NCI-H2171 (cell line): ENCODE results near the gene STEAP4.

Source experiments
- DNase-seq: peaks from one replicate; lab custom pipeline; 2025; lab: John Stamatoyannopoulos, UW

STEAP4 gene

DNA sequence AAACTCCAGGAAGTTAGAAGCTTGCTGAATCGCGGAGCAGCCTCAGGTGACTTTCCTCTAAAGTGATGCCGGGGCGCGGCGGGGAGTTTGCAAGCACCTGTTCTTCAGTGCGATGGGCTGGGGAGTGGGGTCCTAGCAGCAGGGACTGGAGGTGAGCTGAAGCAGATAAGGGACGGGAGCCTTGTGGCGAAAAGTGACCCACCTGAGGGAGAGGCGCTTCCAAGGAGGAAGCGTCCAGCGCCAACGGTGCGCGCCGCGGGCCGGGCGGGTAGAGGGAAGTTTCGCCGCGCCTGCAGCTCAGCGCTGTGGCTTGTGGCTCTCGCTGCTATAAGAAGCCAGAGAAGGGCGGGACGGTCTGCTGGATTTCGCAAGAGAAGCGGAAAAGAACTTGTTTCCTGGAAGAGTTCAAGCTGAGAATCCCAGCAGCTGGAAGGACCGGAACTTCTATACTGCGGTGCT is at the start of gene STEAP4:
STEAP4 (minus strand) TSS at position 305 of the 459 bp plus-strand sequence. CDS start 22,625 bp downstream, outside the sequence.
- DNase-seq: no peak

DNA sequence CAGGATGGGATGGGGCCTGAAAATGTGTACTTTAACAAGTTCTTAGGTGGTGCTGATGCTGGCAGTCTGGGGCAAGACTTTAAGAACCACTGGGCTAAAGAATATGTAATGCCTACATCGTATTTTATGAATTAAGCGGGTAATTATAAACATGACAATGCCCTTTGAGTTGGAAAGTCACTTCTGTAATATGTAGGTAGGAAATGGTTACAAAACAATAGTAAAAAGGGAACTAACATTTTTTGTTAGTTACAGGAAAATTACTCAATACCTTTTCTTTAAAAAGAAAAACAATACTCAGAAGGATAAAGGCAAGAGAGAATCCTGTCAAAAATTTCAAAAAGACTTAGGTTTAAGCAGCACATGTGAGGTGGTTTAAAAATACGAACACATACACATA is 48.3 kb upstream of the STEAP4 start:
- no peak for DNase-seq

DNA sequence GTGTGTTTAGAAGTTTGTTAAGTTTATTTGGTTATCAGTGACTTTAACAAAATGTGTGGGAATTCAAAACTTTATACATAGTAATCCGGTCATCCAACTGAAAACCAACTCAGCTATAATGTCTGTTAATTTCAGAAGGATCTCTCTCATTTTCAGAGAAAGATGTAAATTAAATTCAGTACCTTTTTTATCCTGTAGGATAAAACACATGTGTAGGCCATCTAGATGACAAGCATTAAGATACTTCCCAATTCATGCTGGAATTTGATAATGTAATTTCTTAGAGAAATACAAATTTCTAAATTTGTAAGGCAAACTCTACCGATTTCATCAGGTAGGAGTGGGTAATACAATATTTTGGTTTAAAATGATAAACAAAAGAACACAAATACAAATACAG is 43.4 kb upstream of the STEAP4 start:
- no peak for DNase-seq

DNA sequence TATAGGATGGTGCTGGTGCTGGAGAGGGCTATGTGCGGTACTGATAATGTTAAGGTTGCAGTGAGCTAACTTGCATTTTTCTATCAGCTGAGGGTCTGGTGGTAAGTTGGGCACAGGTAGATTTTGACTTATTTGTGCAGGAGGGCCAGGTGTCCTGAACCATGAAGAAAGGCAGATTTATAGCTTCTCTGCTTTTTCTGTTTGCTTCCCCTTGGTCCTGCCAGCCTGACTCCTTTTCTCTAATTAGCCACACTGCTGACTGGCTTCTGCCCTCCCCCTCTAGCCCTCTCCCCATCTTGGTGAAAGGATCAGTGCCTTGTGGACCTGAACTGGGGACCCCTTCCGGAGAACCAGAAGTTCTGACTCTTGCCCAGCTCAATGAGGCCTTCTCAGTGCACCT is 40.8 kb upstream of the STEAP4 start:
- DNase-seq: no peak

DNA sequence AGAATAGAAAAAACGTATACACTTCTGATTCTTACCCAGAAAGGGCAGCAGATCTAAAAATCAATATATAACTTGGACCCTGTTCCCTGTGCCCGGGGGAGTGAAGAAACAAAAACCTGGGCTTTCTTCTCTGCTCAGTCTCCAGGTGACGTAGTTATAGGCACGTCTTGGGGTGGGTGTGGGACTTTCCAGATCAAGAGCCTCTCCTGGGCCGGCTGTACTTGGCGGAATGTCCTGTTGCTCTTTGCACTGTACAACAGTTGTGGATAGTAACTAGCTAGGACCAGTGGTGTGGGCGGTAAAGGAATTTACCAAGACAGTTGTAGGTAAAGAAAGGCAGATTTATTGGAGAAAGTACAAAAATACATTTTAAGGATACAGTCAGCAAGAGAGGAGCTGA is 40.4 kb upstream of the STEAP4 start:
- no peak for DNase-seq

DNA sequence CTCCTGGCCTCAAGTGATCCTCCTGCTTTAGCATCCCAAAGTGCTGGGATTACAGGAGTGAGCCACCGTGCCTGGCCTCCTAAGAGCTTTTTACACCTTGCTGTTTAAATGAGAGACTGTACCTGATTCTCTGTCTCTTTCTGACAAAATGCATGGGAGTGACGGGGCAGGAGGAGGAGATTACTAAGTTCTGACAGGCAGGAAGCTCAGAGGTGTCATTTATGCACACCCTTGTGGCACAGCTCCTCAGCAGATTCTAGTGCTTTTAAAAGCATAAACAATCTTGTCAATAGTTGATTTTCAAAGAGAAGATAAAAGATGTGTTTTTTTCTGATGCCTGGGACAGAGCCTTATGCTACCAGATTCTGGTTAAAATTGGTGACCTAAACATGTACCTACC is 39.7 kb upstream of the STEAP4 start:
- DNase-seq: no peak

DNA sequence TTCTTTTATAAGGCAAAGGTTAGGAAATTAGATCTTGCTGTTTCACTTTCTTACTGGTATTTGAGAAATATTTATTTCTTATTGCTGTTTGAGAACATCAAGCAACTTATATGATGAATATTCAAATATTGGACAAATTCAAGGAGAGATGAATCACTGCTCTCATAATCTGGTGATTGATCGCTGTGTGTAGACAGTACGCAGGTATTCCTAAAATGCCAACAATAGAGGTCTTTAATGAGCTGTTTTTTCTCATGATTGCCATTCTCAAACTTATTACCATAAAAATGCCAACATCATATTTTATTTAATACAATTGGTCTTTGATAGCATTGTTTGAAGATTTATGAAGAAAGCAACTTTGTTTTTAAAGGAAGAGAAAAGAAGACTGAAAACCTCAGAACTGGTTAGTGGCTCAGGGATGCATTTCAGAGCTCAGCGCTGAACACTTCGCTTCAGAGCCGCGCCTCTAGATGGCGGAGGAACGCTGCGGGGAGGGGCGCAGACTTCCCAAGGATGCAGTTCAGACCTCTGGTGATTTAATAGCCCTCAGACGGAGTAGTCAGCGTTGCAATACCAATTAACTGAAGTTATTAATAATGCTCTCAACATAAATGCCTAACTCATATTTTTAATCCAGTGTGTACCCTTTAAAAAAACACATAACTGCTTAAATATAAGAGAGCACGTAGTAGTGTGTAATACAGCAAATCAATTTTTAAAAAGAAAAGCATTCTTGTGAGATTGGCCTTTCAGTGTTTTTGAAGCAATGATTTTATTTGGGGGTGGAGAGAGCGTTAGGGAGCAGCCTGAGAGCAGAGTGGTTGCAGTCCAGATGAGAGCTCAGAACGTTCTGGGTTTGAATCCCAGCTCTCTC is 38.5 kb upstream of the STEAP4 start:
- no peak for DNase-seq

DNA sequence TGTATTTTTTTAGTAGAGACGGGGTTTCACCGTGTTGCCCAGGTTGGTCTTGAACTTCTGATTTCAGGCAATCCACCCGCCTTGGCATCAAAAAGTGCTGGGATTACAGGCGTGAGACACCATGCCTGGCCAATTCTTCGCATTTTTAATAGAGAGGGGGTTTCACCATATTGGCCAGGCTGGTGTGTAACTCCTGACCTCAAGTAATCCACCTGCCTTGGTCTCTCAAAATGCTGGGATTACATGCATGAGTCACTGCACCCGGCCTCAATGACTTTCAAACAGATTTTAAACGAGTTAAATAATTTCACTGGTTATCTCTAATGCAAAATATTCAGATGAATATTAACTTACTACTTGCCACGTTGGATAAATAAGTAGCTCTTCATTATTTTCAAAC is 37.6 kb upstream of the STEAP4 start:
- DNase-seq: no peak

DNA sequence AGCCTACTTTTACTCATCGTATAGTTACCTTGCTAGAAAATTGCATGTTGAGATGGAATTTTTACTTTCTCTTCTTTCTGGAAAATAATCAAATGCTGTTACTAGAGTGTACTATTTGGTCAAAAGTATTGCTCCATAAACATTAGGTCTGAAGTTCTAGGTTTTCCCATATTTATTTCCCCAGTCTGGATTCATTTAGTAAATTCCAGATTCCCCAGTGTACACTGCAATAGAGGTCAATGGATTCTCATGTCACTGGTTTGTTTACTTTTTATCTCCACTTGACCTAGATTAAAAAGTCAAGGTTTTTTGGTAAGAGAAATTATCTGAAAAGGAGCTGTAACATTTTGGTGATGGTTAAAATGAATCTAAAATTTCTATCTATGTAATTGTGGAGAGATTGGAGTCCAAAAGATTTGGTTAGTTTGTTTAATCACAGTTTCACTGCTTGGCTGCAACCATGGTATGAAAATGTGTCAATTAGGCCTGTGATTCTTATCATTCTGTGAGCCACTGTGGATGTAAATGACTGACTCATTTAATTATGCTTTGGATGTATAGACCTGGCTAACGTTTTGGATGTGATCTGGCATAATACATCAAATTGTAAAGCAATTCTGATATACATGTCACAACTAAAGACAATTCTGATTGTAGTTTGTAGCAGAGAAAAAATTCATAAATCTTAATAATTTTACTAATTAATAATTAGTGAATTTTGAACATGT is 32.7 kb upstream of the STEAP4 start:
- no peak for DNase-seq

DNA sequence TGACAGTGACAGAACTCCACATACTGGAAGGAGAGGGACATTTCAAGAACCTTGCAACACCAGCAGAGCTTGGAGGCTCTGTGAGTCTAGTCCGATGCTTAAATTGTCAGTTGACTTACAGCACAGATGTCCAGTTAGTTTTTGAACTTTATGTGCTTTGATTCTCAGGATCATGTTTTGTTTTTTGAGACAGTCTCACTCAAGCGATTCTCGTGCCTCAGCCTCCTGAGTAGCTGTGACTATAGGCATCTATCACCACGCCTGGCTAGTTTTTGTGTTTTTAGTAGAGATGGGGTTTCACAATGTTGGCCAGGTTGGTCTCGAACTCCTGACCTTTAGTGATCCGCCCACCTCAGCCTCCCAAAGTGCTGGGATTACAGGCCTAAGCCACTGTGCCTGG is 31.8 kb upstream of the STEAP4 start:
- DNase-seq: no peak

DNA sequence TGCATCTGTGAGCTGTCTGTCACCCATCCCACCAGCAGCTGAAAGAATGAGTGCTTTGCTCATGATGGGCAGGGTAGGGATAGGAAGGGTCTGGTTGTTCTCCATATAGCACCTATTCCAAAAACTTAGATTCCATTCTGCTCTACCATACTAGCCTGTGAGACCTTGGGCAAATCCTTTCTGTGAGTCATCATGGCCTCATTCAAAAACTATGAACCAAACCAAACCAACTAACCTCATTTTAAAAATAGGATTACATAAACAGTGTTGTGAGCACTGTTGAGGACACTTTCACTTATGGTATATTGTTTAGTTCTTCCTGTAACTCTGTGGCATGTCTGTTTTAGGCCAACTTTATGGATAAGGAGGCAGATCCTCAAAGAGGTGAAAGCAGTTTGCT is 30.9 kb upstream of the STEAP4 start:
- DNase-seq: no peak

DNA sequence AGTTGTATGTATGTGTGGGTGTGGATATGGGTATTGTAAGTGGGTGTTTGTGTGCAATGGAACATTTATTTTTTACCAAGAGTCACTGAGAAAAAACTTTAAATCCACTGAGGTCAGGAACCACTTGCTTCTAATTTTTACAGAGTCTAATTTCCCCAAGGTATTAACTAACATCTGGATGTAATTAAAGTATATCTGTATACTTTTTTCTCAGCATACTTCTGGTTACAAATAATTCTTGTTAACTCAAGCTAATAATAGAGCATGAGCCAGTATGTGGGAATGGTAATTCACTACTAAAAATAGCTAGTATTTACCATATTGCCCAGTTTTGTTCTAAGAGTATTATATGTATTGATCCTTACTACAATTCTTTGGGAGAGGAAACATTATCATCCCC is 24.6 kb upstream of the STEAP4 start:
- no peak for DNase-seq

DNA sequence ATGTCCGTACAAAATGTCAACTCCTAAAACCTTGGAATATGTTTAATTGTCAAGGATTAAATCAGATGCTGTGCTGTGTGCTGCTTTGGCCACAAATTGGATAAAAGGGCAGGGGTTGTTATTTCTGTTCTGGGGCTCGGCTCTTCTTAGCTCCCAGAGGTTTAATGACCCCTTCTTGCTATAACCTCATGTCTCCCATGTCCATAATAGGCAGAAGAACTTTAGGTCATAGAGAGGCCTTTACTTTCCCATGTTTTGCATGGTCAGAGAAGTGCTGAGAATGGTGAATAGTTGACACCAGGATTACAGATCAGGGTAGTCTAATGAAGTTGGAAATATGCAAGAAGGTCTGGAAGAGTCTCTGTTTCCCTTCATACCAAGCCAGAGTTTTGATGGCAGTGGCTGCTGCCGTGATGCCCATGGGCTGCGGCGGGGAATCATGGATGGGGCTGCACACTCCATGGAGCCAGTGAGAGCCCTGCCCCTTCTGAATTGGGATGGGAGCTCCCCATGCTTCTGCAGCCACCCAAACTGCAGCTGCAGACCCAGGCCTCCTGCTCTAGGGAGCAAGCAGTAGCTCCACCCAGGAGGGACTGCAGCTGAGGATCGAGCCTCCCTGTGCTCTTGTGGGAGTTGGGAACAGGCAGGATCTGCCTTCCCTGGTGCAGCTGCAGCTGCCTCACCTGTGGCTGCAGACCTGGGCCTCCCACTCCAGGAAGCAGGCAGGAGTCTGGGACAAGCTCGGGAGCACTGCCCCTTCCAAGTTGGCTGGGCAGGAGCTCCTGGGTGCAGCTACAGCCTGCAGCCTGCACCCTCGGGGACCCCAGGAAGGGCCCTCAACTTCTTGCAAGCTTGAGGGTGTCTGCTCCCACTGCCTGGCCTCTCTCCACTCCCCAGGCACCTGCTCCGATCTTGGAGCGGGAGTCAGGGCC is 23.1 kb upstream of the STEAP4 start:
- DNase-seq: no peak

DNA sequence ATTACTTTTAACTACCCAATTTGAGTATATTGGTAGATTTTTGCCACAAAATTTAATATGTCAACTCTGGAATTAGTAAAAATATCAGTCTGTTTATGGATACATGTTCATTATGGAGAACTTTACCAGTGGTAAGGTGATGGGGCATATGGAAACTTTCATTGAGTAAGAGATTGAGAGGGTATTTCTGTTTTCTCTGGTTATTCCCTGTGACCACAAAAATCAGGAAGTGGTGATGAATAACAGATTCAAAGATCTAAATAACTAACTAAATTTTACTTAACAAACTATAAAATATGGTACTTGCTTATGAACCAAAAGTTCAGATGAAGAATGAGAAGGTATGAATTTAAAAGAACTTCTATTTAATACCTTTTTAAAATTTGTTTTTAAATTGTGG is 22.1 kb upstream of the STEAP4 start:
- DNase-seq: no peak

DNA sequence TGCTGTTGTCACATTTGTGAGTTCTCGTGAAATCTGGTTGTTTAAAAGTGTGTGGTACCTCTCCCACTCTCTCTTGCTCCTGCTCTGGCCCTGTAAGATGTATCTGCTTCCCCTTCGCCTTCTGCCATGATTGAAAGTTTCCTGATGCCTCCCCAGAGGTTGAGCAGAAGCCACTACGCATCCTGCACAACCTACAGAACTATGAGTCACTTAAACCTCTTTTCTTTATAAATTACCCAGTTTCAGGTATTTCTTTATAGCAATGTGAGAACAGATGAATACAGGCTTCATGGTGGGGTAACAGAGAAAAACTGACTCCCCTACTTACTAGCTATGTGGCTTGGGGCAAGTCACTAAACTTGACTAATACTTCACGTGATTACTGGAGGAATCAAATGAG is 18.0 kb upstream of the STEAP4 start:
- no peak for DNase-seq

DNA sequence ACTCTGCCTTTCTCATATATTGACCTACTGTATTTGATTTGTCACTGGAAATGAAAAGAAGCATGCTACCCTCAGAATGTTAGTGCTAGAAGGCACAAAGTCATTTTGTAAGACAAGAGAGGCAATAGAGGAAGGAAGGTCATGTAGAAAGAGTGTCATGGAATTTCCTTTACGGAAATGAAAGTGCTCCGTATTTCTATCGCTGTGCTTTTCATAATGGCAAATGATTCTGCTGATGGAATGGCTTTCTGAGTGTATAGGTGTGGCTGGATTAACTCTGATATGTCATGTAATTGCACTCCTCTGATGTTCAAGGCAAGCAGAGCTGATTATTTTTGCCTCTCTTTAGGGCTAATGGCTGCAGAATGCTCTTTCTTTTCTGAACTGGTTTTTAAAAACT is 15.5 kb upstream of the STEAP4 start:
- no peak for DNase-seq

DNA sequence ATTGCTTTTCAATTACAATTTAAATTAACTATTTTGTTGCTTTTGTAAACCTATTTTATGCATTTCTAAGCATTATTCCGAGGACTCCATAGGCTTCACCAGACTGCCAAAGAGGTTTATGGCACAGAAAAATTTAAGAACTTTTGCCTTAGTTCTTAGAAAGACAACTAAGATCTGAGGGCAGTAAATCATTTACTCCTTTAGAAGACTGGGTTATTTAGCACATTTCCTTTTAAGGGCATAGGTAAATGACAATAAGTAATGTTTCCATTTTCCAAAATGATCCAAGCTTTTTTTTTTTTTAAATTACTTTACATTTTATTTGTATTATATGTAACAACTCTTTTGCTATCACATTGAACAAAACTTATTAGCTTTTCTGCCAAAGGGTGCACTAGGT is 15.0 kb upstream of the STEAP4 start:
- DNase-seq: no peak

DNA sequence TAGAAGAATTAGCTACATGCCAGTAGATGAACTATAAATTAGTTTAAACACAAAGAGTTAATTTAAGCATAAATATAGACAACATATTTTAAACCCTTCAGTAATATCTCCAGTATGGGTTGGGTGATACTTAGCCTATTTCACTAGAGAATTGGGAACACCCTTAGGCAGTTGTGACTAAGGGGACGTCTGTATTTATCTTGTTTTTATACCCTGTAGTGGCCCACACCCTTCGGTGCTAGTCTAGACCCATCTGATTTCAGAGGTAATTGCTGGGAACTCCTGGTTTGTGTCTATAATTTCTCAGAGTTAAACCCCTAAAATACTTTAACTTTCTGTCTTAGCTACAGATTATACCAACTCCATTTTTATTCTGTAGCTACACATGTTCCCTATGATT is 11.5 kb upstream of the STEAP4 start:
- DNase-seq: no peak

DNA sequence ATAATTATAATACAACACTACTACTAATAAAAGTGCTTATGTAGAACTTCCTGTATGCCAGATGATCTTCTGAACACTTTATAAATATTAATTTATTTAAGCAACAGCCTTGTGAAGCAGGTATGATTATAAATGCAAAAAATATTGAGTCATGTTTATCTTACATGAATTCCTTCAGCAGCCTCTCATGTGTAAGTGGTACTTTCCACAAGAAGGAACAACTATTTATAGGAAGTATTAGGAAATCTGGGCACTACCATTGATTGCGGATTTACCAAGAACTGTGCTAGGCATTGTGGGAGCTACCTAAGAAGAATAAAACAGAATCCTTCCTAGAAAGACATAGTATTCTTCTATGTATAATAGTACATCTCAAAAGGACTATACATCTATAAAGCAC is 10.7 kb upstream of the STEAP4 start:
- no peak for DNase-seq

DNA sequence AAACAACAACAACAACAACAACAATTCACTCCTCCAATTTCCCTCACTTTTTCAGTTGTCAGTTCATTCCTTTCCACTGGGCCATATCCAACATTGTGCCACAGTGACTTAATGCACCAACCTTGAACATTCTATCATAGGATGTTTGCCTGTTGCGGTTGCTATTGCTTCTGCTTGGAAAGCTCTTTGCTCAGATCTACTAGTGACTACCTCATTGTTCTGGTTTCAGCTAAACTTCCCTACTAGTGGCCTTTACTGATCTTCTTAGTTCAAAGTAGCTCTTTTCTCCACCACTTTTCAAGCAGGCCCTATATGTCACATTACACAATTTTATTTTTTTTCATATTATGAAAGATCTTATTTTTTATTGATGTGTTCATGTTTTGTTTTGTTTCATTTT is 9.8 kb upstream of the STEAP4 start:
- DNase-seq: no peak

DNA sequence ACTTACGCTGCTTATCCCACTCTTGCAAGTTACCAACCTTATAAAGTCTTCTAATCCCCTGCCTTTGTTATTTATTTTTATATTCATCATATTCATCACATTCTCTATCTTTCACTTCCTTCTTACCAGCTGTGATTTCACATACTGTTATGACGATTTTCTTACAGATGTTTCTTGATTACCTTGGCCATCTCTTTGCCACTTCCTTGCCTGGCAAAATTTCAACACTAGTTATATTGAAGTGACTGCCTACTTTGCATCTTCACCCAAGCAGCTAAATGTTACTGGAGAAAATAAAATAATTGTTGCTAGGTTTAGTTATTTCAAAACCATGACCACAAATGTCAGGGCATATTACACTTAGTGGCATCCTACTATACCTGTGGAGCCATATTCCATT is 8.8 kb upstream of the STEAP4 start:
- no peak for DNase-seq

DNA sequence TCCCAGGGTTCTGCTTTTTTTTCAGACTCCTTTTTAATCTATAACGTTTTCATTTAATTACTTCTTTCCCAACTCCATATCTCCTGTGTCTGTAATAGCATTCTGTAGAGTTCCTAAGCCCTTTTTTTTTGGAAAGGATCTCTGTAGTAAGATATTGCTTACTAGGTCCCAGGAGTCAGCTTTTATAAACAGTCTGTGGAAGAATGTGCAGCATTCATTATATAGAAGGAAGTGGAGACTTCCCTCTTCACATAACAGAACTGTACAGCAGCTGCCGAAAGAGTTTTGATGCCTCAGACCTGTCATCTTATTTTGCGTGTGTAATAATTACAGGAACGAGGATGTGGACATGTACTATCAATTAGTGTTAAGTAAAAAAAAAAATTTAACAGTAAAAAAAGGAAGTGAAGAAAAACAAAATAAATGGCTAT is 7.4 kb upstream of the STEAP4 start:
- no peak for DNase-seq
